Measurements from ENCODE around the gene PIGW. TPM values are rescaled to one million over a fixed set of nuclear protein-coding genes. Genes with fewer than 3 reads are reported as not detected.

Gene PIGW
- total and polyA plus RNA-seq, 2 donors (not counting 1 experiment from before 2014, with no cell fraction given): 2.6 to 10.1 TPM

DNA sequence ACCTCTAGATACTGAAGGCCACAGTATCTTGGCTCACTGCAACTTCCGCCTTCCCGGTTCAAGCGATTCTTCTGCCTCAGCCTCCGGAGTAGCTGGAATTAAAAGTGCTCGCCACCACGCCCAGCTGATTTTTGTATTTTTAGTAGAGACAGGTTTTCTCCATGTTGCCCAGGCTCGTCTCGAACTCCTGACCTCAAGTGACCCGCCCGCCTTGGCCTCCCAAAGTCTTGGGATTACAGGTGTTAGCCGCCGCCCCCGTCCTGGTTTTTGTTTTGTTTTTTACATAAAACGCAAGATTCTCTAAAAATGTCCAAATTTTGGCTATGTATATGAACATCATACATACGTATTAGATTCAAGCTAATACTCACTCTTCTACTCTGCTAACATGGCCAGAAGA lies 8.0 kb downstream of the PIGW start:
- no peak overlapping the region for H2AFZ ChIP-seq (ENCODE audit: low read length)
- H3K9ac ChIP-seq (ENCODE audit: insufficient read depth, low read length): no peak overlapping the region
- no peaks in the 10 kb centered on the region for H3K9me3 ChIP-seq (ENCODE audit: control insufficient read depth, insufficient read depth, low read depth, low read length)
- H3K27me3 ChIP-seq (ENCODE audit: control insufficient read depth, insufficient read depth, low read length): no peaks in the 10 kb centered on the region
- no peaks in the 10 kb centered on the region for H3K36me3 ChIP-seq (ENCODE audit: control insufficient read depth, insufficient read depth, low read length)
- no peak overlapping the region for H3K4me3 ChIP-seq (replicated peaks in 1 of 4; ENCODE audit: control extremely low read depth in 1 of 4, insufficient read depth in 1 of 4, low read depth in 3 of 4, low read length in 4 of 4)
- no peak overlapping the region for H3K4me2 ChIP-seq (ENCODE audit: extremely low read depth, insufficient read depth, low read length)
- no peak for DNase-seq (ENCODE audit: low read depth in 2 of 2)
- peaks cover 43% of the 10 kb centered on the region for H3K79me2 ChIP-seq (ENCODE audit: control insufficient read depth, insufficient read depth, low read length)
- no peak overlapping the region for H3K27ac ChIP-seq (ENCODE audit: insufficient read depth, low read length)
- TF ChIP-seq EZH2 (IDR thresholded peaks at IDR 0.05; ENCODE audit: low read length, missing control alignments) (no peak), CTCF (conservative IDR thresholded peaks at IDR 0.05 in 1 of 2, IDR thresholded peaks at IDR 0.05 in 1 of 2; ENCODE audit: low read depth in 1 of 2, low read length in 2 of 2) (no peak)
- no peaks in the 10 kb centered on the region for H3K4me1 ChIP-seq (ENCODE audit: control insufficient read depth, extremely low read depth, insufficient read depth, low read length)
- H4K20me1 ChIP-seq (ENCODE audit: control insufficient read depth, extremely low read depth, insufficient read depth, low read length): no peaks in the 10 kb centered on the region

DNA sequence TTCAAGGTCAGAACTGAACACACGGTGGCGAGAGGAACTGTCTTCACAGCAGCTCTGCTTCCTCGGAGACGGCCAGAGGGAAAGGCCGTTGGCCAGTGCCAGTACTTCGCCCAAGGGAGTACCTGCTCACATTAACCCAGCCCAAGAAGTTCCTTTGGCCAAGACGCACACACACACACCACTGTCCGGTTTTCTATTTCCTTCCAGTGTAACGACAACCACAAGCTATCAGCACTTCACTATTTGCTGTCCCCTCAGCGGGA lies 9.2 kb downstream of the PIGW start:
- peaks cover 54% of the 10 kb centered on the region for H3K79me2 ChIP-seq (ENCODE audit: control insufficient read depth, insufficient read depth, low read length)
- peak overlapping the region; percentile 88 to 100 (median 95) for H3K4me3 ChIP-seq (replicated peaks in 1 of 4; ENCODE audit: control extremely low read depth in 1 of 4, insufficient read depth in 1 of 4, low read depth in 3 of 4, low read length in 4 of 4)
- peak in 1 of 2 donors; percentile 55 for DNase-seq (ENCODE audit: low read depth in 2 of 2)
- H4K20me1 ChIP-seq (ENCODE audit: control insufficient read depth, extremely low read depth, insufficient read depth, low read length): no peaks in the 10 kb centered on the region
- peak overlapping the region; percentile 99 for H3K27ac ChIP-seq (ENCODE audit: insufficient read depth, low read length)
- peak in 1 of 2 donors; percentile 15 for TF ChIP-seq CTCF (conservative IDR thresholded peaks at IDR 0.05 in 1 of 2, IDR thresholded peaks at IDR 0.05 in 1 of 2; ENCODE audit: low read depth in 1 of 2, low read length in 2 of 2)
- TF ChIP-seq EZH2 (IDR thresholded peaks at IDR 0.05; ENCODE audit: low read length, missing control alignments): no peak
- H3K4me2 ChIP-seq (ENCODE audit: extremely low read depth, insufficient read depth, low read length): peak overlapping the region; percentile 70
- peak overlapping the region; percentile 77 for H2AFZ ChIP-seq (ENCODE audit: low read length)
- H3K27me3 ChIP-seq (ENCODE audit: control insufficient read depth, insufficient read depth, low read length): no peaks in the 10 kb centered on the region
- H3K4me1 ChIP-seq (ENCODE audit: control insufficient read depth, extremely low read depth, insufficient read depth, low read length): no peaks in the 10 kb centered on the region
- no peaks in the 10 kb centered on the region for H3K9me3 ChIP-seq (ENCODE audit: control insufficient read depth, insufficient read depth, low read depth, low read length)
- peak overlapping the region; percentile 99 for H3K9ac ChIP-seq (ENCODE audit: insufficient read depth, low read length)
- no peaks in the 10 kb centered on the region for H3K36me3 ChIP-seq (ENCODE audit: control insufficient read depth, insufficient read depth, low read length)

DNA sequence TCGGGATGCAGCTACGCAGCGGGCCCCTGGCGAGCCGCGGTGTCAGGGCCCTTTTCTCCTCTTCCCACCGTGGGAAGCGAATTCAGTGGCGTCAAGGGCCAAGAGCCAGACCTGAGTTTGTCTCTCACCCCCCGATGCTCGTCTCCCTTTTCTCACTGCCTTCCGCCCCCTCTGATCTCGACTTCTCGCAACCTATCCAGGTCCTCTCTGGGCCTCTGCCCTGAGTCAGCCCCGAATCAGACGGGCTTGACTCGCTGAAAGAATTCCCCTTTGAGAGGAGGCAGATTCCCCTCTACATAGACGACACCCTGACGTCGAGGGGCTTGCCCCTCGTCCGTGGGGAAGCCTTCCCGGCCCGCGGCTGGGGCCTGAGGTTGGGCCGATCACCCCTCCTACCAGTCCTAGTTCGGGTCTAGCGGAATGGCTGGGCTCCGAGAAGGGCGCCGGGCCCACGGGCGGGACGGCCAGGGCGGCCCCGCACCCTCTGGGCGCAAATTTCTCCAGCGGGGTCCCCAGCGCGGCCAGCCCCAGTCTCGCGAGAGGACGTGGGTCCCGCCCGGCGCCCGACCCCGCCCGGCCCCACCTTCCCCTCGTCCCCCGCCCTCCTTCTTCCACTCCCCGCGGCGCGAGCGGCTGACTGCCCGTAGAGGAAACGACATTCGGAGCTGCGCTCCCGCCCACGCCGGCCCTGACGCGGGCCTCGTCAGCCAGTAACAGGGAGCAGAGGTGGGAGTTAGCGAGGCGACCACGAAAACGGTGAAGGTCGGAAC lies 9.7 kb downstream of the PIGW start, which contains the start of gene GGNBP2:
TSS of gene GGNBP2 (plus strand) at position 613 of the 770 bp plus-strand sequence. CDS start 806 bp downstream, outside the sequence.
- Histone ChIP-seq H2AFZ (ENCODE audit: low read length) (peak within 1 kb of the TSS; percentile 80), H3K4me2 (ENCODE audit: extremely low read depth, insufficient read depth, low read length) (peak within 1 kb of the TSS; percentile 70), H3K9ac (ENCODE audit: insufficient read depth, low read length) (peak within 1 kb of the TSS; percentile 99), H3K36me3 (ENCODE audit: control insufficient read depth, insufficient read depth, low read length) (no peaks in the 10 kb centered on the region), H3K4me1 (ENCODE audit: control insufficient read depth, extremely low read depth, insufficient read depth, low read length) (no peaks in the 10 kb centered on the region), H3K27ac (ENCODE audit: insufficient read depth, low read length) (peak within 1 kb of the TSS; percentile 99), H3K9me3 (ENCODE audit: control insufficient read depth, insufficient read depth, low read depth, low read length) (no peaks in the 10 kb centered on the region), H4K20me1 (ENCODE audit: control insufficient read depth, extremely low read depth, insufficient read depth, low read length) (no peaks in the 10 kb centered on the region), H3K79me2 (ENCODE audit: control insufficient read depth, insufficient read depth, low read length) (peaks cover 59% of the 10 kb centered on the region), H3K4me3 (replicated peaks in 1 of 4; ENCODE audit: control extremely low read depth in 1 of 4, insufficient read depth in 1 of 4, low read depth in 3 of 4, low read length in 4 of 4) (peak within 1 kb of the TSS; percentile 88 to 100 (median 96)), H3K27me3 (ENCODE audit: control insufficient read depth, insufficient read depth, low read length) (no peaks in the 10 kb centered on the region)
- TF ChIP-seq CTCF (conservative IDR thresholded peaks at IDR 0.05 in 1 of 2, IDR thresholded peaks at IDR 0.05 in 1 of 2; ENCODE audit: low read depth in 1 of 2, low read length in 2 of 2) (no peak), EZH2 (IDR thresholded peaks at IDR 0.05; ENCODE audit: low read length, missing control alignments) (no peak)
- DNase-seq (ENCODE audit: low read depth in 2 of 2): peak; percentile 91 to 95
